HG02763 (cell line): ENCODE results near the gene HOXC6.

Experiments
- ATAC-seq: cut with Tn5 transposase; IDR thresholded peaks from one replicate; pipeline ENCODE4 v1.9.1; 2021; ENCODE audit warnings: mild to moderate bottlenecking, moderate library complexity; ENCODE audit not compliant: unreplicated experiment

Gene HOXC6

DNA sequence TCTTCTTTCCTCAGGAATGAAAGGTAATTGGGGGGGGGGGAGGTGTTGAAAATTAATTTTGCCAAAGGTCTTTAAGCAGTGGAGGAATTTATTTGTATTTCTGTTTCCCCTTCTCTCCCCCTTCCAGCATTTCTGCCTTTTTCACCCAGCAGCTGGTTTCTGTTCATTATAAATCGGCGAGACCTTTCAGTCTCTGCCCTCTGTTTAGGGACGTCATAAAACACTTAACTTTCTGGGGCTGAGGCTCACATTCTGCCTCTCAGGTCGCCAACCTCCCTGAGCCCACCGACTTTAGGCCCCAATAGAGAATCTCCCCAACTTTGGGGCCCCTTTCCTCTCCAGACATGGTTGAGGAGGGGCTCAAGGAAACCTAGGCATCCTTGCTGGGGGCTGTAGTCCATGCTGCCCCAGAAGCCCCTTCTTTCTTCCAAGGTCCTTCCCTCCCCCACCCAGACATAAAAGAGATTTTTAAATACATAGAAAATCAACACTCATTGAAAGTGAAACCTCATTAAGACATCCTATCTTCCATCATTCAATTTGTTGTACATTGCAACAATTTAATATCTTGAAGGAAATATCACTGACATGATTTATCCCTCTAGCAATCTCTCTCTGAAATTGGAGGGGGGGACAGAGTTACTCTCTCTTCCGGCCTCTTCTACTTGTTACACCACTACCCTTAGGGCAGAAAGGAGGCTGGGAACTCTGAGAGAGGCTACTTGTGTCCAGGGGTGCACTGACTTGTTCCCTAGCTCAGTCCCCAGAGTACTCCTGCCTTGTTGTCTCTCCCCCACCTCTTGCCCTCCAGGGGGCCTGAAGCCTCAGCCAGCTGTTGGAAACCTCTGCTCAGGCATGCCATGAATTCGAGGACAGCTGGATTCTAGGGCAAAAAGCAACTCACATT, 2.5 kb upstream of the HOXC6 start:
- ATAC-seq = no peak

DNA sequence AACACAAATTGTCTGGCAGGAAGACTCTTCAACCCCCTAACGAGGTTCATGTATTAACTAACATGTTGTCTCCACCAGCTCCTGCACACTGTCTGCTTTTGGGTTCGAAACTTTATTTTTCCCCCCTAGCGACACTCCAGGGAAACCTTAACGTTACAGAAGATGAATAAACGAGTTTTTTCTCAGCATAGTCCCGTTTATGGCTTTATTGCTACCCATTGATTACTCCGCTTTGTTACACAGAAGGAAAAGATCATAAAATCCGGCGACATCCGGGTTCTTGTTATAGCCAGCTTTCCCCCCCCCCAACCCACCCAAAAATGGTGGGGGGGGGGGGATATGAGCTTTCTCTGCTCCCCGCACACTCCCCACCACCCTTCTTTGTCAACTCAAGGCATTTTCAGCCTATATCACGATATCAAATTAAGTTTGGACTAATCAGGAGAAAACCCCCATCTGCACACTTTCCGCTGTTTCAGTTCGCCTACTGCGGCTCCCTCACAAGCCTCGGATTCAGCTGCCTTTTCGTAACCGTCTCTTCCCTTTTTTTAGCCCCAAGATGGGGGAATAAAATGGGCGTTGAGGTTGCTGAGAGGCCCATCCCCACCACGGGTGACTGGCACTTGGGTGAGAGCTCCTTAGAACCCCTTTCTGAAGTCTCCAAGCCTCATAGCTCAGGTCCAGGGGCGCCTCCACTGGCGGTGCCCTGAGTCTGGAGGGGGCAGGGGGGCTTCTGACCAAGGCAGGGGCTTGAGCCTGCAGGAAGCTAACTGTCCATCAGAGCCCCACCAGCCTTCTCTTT, 1.4 kb upstream of the HOXC6 start:
- ATAC-seq = no peak

DNA sequence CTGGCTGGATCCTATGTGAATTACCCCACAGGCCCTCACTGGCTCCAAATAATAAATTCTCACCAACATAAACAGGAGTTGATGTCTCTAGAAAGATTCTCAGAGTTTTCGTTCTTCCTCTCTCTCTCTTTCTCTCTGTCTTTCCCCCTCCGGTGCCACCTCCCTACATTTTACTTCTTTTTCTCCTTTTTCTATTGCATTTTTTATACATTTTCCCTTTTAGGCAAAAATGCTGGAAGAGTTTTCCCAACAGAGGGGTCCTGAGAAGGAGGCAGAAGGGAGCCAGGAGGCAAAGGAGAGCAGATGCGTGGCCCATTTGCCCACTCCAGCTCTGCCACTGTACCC, 826 bp upstream of the HOXC6 start:
- ATAC-seq = no peak

DNA sequence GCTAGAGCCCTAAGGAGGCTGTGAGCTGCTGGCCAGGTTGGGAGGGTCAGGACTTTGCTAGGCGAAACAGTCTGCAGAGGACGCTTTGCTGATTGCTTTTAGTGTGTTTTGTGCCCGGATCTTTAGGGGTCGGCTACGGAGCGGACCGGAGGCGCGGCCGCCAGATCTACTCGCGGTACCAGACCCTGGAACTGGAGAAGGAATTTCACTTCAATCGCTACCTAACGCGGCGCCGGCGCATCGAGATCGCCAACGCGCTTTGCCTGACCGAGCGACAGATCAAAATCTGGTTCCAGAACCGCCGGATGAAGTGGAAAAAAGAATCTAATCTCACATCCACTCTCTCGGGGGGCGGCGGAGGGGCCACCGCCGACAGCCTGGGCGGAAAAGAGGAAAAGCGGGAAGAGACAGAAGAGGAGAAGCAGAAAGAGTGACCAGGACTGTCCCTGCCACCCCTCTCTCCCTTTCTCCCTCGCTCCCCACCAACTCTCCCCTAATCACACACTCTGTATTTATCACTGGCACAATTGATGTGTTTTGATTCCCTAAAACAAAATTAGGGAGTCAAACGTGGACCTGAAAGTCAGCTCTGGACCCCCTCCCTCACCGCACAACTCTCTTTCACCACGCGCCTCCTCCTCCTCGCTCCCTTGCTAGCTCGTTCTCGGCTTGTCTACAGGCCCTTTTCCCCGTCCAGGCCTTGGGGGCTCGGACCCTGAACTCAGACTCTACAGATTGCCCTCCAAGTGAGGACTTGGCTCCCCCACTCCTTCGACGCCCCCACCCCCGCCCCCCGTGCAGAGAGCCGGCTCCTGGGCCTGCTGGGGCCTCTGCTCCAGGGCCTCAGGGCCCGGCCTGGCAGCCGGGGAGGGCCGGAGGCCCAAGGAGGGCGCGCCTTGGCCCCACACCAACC, 1.5 kb downstream of the HOXC6 start:
- no peak for ATAC-seq

DNA sequence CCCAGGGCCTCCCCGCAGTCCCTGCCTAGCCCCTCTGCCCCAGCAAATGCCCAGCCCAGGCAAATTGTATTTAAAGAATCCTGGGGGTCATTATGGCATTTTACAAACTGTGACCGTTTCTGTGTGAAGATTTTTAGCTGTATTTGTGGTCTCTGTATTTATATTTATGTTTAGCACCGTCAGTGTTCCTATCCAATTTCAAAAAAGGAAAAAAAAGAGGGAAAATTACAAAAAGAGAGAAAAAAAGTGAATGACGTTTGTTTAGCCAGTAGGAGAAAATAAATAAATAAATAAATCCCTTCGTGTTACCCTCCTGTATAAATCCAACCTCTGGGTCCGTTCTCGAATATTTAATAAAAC, 2.2 kb downstream of the HOXC6 start:
- ATAC-seq = no peak

DNA sequence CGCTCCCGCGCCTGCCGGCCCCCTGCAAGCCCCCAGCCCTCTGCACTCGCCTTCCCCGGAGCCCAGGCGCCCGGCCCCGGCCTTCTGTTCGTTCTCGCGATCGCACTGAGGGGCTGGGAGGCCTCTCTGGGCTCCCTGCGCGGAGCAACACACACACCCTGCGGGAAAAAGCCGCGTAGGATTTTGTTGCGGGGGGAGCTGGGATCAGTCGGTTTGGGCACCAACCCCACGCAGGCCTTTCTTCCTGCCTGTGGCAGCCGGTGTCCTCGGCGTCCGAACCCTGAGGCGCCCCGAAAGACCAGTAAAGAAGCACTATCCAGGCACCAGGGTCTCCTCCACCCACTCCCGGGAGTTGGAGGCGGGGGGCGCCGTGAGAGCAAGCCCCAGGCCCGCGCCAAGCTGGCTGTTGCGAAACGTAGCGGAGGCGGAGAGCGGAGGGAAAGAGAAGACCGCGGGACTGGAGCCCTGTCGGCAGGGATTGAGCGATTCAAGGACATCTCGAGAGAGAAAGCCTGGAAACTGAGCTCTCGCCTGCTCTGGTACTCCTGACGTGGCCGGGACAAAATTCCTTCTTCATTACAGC, 2.7 kb downstream of the HOXC6 start:
- ATAC-seq = no peak

DNA sequence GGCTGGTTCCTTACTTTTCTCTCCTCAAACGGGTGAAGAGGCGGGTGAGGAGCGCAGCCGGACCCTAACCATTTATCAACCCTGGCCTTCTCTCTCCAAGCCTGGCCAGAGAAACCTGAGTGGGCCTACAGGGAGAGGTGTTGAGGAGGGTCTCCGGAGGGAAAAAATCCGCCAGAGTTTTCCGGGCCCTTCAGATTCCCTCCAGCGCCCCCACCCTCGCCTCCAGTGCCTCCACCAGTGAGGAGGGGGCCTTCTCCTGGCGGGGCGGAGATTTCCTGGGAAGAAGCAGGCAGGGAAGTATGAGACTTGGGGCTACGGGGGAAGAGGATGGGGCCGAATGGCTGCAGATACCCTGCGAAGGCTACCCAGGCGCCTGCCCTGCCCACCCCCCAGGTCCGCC, 3.2 kb downstream of the HOXC6 start:
- ATAC-seq = no peak

DNA sequence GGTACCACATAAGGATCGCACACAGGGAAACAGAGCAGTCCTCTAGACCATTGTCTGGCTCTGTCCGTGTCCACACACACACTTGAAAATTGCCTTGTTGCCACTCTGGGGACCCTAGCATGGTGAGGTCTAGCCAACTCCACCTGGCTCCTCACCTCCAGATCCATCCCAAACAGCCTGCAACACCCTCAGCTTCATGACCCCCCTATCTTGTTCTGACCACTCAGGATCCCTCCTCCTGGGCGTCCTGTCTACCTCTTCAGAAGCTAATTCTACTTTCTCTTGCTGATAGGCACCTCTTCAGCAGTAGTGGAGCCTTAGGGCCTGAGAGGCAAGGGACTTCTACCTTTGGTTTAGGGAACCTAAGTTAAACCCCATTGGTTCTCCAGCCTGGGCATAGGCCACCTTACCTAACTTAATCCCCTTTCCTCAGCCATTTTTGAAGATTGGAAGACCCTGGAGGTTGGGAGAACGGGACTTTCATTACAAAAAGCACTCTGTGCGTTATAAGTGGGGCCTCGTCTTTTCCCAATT, 3.9 kb downstream of the HOXC6 start:
- no peak for ATAC-seq

DNA sequence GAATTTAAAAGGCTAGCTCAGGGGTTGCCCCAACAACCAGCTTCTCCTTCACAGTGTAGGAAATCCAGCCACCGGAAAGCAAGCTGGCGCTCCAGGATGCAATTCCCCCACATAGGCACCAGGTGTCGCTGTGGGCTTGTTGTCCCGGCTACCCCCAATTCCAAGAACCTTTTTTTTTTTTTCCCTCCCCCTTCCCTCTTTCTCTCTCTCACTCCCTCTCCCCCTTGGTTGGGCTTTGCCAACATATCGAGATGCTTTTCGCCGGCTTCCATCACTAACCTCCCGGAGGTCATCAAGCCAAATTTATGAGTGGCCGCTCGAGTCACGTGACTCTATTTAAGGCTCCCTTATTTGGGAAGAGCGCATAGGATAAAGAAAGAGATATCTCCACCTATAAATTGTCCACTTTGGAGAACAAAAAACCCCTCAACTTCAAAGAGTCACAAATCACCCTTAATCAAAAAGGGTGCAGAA, 4.4 kb downstream of the HOXC6 start, which contains the start of gene HOXC5:
HOXC5 (plus strand) TSS at position 424 of the 474 bp plus-strand sequence. CDS start 73 bp downstream, outside the sequence.
- no peak for ATAC-seq

DNA sequence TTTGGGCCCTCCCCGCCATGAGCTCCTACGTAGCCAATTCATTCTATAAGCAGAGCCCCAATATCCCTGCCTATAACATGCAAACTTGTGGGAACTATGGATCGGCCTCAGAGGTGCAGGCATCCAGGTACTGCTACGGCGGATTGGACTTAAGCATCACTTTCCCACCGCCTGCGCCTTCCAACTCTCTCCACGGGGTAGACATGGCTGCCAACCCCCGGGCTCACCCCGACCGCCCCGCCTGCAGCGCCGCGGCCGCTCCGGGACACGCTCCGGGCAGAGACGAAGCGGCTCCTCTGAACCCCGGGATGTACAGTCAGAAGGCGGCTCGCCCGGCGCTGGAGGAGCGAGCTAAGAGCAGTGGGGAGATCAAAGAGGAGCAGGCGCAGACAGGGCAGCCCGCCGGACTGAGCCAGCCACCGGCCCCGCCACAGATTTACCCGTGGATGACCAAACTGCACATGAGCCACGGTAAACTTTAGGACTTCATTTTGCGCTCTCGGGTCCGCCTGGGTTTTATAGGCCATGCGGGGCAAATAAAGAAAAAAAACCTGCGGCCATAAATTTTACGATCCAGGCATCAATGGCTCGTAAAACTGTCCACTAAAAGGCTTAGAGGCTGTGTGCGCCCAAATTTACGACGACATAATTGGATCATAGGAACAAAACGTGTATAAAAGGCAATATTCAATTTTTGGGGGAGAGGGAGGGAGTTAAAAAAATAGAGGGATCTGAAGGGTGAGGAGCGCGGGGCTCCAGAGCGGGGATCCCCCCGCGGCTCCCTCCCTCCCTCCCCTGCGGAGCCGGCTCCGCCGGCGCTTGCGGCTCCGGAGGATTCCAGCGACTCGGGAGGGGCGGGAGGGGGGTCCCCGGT, 5.1 kb downstream of the HOXC6 start:
- no peak for ATAC-seq

DNA sequence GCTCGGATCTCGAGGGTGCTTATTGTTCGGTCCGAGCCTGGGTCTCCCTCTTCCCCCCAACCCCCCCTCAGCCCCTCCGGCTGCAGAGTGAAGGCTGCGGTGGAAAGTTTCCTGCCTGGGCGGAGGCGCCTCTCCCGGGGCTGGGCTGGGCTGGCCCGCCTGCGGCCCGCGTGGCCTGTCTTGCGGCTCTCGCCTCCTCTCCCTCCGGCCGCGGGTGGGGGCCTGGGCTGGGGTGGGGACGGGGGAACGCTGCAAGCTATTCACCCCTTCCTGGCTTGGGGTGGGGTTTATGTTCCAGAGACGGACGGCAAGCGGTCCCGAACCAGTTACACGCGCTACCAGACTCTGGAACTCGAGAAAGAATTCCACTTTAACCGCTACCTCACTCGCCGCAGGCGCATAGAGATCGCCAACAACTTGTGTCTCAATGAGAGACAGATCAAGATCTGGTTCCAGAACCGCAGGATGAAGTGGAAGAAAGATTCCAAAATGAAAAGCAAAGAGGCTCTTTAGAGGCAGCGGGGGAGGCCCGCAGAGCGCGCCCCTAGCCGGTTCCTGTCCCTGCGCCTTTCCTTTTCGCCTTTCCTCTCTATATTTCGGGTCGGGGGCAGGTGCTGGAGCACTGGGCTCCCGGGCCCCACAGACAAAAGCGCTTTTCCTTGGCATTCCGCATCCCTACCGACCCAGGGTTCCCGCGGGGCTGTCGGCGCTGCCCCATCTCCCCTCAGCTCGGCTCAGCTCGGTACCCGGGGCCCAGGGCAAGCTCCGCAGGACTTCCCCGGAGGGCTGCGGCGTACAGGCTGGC, 5.9 kb downstream of the HOXC6 start:
- no peak for ATAC-seq

DNA sequence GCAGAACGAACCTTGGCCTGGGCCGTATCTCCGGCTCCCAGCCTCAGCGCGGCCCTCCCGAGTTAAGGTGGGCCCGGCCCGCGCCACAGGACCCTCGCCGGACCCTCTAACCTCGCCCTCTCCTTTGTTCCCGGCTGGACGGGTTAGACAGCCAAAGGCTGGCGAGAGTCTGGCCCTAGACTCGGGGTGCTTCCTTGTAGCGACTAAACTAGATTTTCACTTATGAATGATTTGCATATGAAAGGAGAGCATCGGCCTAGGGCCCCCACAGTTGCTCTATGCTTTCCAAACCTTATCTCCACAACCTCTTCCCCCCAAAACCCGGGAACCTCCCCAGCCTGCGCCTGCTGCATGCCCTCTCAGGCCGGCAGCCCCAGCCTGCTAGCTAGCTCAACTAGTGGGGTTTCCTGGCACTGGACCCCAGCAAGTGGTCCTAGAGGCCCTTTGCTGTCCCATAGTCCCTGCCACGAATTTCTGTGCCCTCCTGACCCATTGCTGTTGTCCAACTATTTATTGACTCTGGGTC, 6.6 kb downstream of the HOXC6 start:
- no peak for ATAC-seq

DNA sequence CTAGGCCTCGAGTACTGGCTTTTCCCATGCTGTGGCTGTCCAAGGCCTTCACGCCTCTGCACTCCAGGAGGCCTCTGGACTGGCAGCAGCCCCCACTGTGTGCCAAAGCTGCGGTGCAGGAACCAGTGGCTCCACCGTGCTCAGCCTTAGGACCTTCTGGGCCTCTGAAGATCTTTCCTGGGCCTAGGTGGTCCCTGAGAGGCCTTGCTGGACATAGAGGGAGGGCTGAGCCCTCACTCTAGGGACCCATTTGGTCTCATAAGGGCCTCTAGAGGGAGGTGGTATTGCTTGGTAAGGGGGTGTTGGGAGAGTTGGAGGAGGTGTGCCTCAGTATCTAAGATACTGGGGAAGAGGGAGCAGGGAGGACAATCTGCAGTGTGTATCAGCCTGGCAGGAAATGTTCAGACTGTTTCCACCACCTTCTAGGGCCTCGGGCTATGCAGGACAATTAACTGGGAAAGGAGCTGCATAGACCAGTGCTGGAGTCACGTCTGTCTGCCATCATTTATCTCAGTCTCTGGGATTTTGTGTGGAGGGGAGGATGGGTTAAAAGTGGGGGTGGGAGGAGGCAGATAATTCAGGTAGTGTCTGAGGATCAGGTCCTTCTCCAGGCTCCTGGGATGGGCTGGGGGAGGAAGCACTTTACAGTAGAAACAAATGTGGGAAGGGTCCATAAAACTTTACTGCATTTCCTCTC, 7.5 kb downstream of the HOXC6 start:
- no peak for ATAC-seq

DNA sequence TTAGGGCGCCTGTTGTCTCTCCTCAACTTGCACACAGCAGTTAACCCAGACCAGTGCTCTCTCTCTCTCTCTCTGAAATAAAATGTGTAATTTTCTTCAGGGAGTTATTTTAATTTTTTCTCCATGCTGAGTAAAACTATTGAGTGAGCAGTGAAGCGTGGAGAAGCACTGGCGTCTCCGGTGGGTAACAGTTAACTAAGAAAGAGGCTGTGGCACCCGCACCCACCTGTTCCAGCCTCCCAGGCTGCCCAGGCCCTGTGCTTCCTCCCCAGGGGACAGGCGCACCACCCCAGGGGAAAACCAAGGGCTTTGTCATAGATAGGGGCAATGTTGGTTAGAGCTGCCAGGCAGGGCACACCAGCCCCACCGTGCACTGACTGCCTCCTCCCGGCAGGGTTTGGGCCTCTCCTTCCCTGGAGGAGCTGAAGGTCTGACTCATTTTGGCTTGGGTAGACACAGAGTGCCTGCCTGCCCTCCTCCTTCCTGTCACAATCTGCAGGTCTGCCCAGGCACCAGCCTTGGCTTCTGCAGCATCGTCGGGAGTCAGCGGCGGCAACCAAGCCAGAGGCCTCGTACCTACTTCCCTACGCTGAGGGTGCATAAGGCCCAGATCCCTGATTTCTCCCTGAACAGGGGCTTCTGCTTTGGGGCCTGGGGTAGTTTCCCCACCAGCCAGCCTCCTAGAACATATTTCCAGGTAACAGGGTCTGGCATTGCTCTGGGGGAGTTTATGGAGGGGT, 8.6 kb downstream of the HOXC6 start:
- no peak for ATAC-seq

DNA sequence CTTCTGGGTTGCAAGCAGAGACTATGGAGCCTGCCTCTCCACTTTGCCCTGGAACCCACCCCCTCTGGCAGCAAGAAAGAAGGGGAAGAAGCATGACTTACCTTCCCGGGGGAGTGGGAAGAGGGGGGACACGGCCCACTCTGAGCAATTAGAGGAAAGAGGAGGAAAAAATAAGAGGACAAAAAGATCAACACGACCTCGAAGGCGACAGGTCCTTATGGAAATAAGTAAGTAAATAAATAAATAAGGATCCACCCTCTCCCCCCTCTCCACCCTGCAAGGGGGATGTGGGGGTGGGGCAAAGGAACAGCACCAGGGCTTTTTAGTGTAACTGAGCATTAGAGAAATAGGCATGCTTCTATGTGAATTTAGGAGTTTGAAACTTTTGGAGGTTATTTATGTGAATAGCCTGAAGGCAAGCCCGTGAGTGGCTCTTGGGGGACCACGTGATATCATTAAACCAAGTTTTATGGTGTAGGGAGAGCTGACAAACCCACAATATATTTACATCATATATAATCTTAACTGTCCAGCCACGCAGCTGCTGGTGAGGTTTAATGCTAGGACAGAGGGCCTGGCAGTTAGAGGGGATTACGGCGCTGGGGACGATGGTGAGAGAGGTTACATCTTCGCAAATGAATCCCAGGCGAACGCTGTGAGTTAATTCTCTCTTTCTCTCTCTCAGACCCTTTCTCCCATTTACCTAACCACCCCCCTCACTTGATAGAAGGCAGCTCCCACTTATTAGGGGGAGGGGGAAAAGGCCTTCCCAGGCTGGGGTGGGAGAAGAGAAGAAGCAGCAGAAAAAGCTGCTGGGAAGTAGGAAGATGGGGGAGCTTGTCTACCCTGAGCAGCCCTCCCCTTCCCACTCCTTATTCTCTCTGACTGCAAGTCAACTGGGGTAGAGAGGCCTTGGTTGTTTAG, 9.4 kb downstream of the HOXC6 start:
- ATAC-seq = no peak

DNA sequence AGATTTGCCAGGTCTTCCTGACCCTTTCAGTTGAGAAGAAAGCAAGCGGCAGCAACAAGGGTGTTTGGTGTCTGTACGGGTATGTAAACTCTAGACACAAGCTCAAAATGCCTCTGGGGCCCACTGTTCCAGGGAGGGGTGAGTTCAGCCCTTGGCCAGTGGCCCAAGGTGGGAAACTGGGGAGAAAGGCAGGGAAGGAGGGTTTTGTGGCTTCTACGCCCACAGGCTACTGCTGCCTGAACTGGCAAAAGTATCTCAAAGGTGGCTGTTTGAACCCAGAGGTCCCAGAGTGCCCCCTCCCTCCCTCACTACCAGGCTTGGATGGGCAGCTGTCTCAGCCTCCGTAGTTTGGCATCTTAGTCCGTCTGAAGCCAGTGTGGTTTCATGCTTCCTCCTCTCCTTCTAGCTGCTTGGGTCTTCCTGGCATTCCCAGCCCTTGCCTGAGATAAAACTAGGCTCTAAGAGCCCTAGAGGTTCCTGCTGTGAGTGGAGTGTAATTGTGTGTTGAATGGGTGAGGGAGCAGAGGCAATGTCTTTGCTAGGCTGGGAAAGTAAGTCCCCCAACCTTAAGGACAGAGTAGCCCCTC, 10.1 kb downstream of the HOXC6 start:
- ATAC-seq = no peak
